K562 (cell line): ENCODE data around the gene PTCH2. TPM values are rescaled to one million over a fixed set of nuclear protein-coding genes. Genes with fewer than 3 reads are reported as not detected.

ENCODE experiments used
- CBX3 ChIP-seq, 2 experiments: IDR thresholded peaks; 1 replicate in 1 of 2; 2 replicates in 1 of 2; pipeline ENCODE4 v1.6.1; 2012; ENCODE audit warnings: inconsistent platforms in 2 of 2, low read length in 2 of 2, borderline replicate concordance in 1 of 2, control low read depth in 1 of 2
- CXXC5 ChIP-seq: fragments of 250-450 bp; sonication (Bioruptor Pico); IDR thresholded peaks from 2 replicates; pipeline ENCODE4 v1.8.0; 2022; ENCODE audit warnings: inconsistent platforms, mild to moderate bottlenecking, moderate library complexity
- E2F8 ChIP-seq: fragments of 450-650 bp; IDR thresholded peaks from 2 replicates; pipeline ENCODE4 v1.7.1; 2018; ENCODE audit warnings: mild to moderate bottlenecking, low read depth; ENCODE audit not compliant: partially characterized antibody
- ELK1 ChIP-seq: sonication (generic); formaldehyde crosslinking; IDR thresholded peaks from 2 replicates; pipeline ENCODE4 v1.8.1; 2022; ENCODE audit warnings: missing genetic modification reagents
- FOXJ3 ChIP-seq: sonication (generic); formaldehyde crosslinking; IDR thresholded peaks from 2 replicates; pipeline ENCODE4 v1.4.0; 2020; ENCODE audit warnings: mild to moderate bottlenecking, missing genetic modification reagents
- HDAC8 ChIP-seq: fragments of 450-650 bp; IDR thresholded peaks from 2 replicates; pipeline ENCODE4 v1.6.1; 2016; ENCODE audit warnings: mild to moderate bottlenecking, missing genetic modification characterization, moderate library complexity, missing compliant biosample characterization
- LEF1 ChIP-seq: fragments of 450-650 bp; IDR thresholded peaks from 2 replicates; pipeline ENCODE4 v1.6.1; 2016; ENCODE audit warnings: mild to moderate bottlenecking
- MECOM ChIP-seq: fragments of 250-450 bp; sonication (Bioruptor Pico); IDR thresholded peaks from 2 replicates; pipeline ENCODE4 v1.8.0; 2022; ENCODE audit warnings: inconsistent platforms
- NBN ChIP-seq: fragments of 450-650 bp; IDR thresholded peaks from 2 replicates; pipeline ENCODE4 v1.6.1; 2016; ENCODE audit warnings: low read depth, mild to moderate bottlenecking
- NCOA2 ChIP-seq, 2 experiments: fragments of 450-650 bp; IDR thresholded peaks; 2 replicates each; pipeline ENCODE4 v1.6.1; 2018; ENCODE audit warnings: mild to moderate bottlenecking in 2 of 2, moderate library complexity in 1 of 2; ENCODE audit not compliant: partially characterized antibody in 2 of 2
- PATZ1 ChIP-seq: fragments of 250-450 bp; sonication (Bioruptor Pico); IDR thresholded peaks from 2 replicates; pipeline ENCODE4 v1.5.0; 2020; ENCODE audit warnings: mild to moderate bottlenecking, borderline replicate concordance
- POLR2H ChIP-seq: IDR thresholded peaks from 2 replicates; pipeline ENCODE4 v1.6.1; 2016; ENCODE audit warnings: missing genetic modification characterization, low read depth, mild to moderate bottlenecking, control low read depth, missing compliant biosample characterization, moderate library complexity
- SIX5 ChIP-seq, 2 experiments: IDR thresholded peaks; 2 replicates each; pipeline ENCODE4 v1.6.1; 2011; ENCODE audit warnings: low read length in 2 of 2, borderline replicate concordance in 1 of 2, low read depth in 1 of 2, mild to moderate bottlenecking in 1 of 2, moderate library complexity in 1 of 2; ENCODE audit not compliant: insufficient read depth in 1 of 2
- SREBF2 ChIP-seq: sonication (generic); formaldehyde crosslinking; IDR thresholded peaks from 2 replicates; pipeline ENCODE4 v1.4.0; 2020; ENCODE audit warnings: mild to moderate bottlenecking, missing genetic modification reagents
- TEAD4 ChIP-seq, 2 experiments: sonication (generic) in 1 of 2; formaldehyde crosslinking in 1 of 2; IDR thresholded peaks; 2 replicates each; pipeline versions ENCODE4 v1.6.1 to v1.8.0; 2012 to 2022; ENCODE audit warnings: borderline replicate concordance in 1 of 2, inconsistent platforms in 1 of 2, low read length in 1 of 2, mild to moderate bottlenecking in 1 of 2, missing genetic modification reagents in 1 of 2
- TFAM ChIP-seq: fragments of 250-450 bp; sonication (Bioruptor Pico); conservative IDR thresholded peaks from 2 replicates; pipeline ENCODE4 v1.5.0; 2021; ENCODE audit warnings: mild to moderate bottlenecking, moderate library complexity
- ZBTB5 ChIP-seq: fragments of 450-650 bp; IDR thresholded peaks from 2 replicates; pipeline ENCODE4 v1.6.1; 2017; ENCODE audit warnings: antibody characterized with exemption
- ZFP36 ChIP-seq: fragments of 150-350 bp; IDR thresholded peaks from 2 replicates; pipeline ENCODE4 v1.6.1; 2018; ENCODE audit warnings: low read length, low read depth; ENCODE audit not compliant: partially characterized antibody
- ZNF124 ChIP-seq: sonication (generic); formaldehyde crosslinking; IDR thresholded peaks from 2 replicates; pipeline ENCODE4 v1.8.1; 2022; ENCODE audit warnings: missing genetic modification reagents
- polyA plus RNA-seq, 8 experiments: library from polyadenylated mRNA; depleted of rRNA in 4 of 8; stranded (reverse) in 5 of 8; unstranded in 3 of 8; fragments of >200 nt; fragmentation: Nextera tagmentation in 2 of 8; fragmentation: Illumina TruSeq in 1 of 8; extraction: Ambion mirVana in 2 of 8; extraction: Trizol in 1 of 8; gene quantifications; 2 replicates each; pipeline versions ENCODE4 v1.2.1 to v1.2.3, GENCODE V29; 2011 to 2014; ENCODE audit warnings: inconsistent platforms in 1 of 8, missing spikeins in 1 of 8
- total RNA-seq, 7 experiments: library from RNA; depleted of rRNA in 6 of 7; stranded (reverse); fragments of >200 nt in 6 of 7; fragmentation: Illumina TruSeq in 2 of 7; extraction: Trizol in 2 of 7; gene quantifications; 2 replicates each; pipeline versions ENCODE4 v1.2.1 to v1.2.3, GENCODE V29; 2011 to 2021; ENCODE audit warnings: low replicate concordance in 1 of 7

The PTCH2 gene
- total and polyA plus RNA-seq, 9 of the 15 experiments (the other 6 are each of a cell fraction or from before 2014, with no cell fraction given), result 0.15 to 27.3 (median 0.48) TPM; not detected in 1

GRCh38 chr1:44819608-44820327 is 23.3 kb downstream of the PTCH2 start (continued):
- TF ChIP-seq ELK1 (no peak), TFAM (CRISPR knock-in tag) (no peak), SIX5 (IDR thresholded peaks at IDR 0.05; ENCODE audit: borderline replicate concordance in 1 of 2, insufficient read depth in 1 of 2, low read depth in 1 of 2, low read length in 2 of 2) (no peak; a peak in 1 of 4 replicates), HDAC8 (tag) (no peak; the same call in 1 of the 2 replicates), NBN (peak; percentile 99), SREBF2 (peak; percentile 80; the same call in 1 of the 2 replicates), FOXJ3 (CRISPR knock-in tag) (peak; percentile 64; the same call in 1 of the 2 replicates), MECOM (peak; percentile 80), ZFP36 (peak; percentile 35), ZBTB5 (no peak), ZNF124 (no peak), E2F8 (peak; percentile 79), TEAD4 (IDR thresholded peaks at IDR 0.05; ENCODE audit: low read length) (peak; percentile 97), TEAD4 (CRISPR knock-in tag; IDR thresholded peaks at IDR 0.05; ENCODE audit: borderline replicate concordance) (no peak), NCOA2 (IDR thresholded peaks at IDR 0.05; ENCODE audit: partially characterized antibody in 2 of 2) (no peak), PATZ1 (CRISPR knock-in tag) (peak; percentile 92), POLR2H (tag) (peak; percentile 100), CXXC5 (peak; percentile 82), LEF1 (peak; percentile 88), CBX3 (IDR thresholded peaks at IDR 0.05; ENCODE audit: borderline replicate concordance in 1 of 2, low read length in 2 of 2) (peak in 1 of 2 experiments; percentile 86; a peak in 1 of 3 replicates)
